GM12878 (cell line): ENCODE data around the gene DHX38.

Experiments used
- HCFC1 ChIP-seq: fragments of 150-350 bp; IDR thresholded peaks from 2 replicates; pipeline ENCODE4 v1.6.1; 2014; ENCODE audit warnings: low read length
- POLR2A ChIP-seq: IDR thresholded peaks from 2 replicates; pipeline ENCODE4 v1.6.1; 2011; ENCODE audit warnings: low read depth, mild to moderate bottlenecking, low read length
- ZNF24 ChIP-seq: fragments of 450-650 bp; IDR thresholded peaks from 2 replicates; pipeline ENCODE4 v1.6.1; 2017; ENCODE audit warnings: antibody characterized with exemption, mild to moderate bottlenecking
- ZSCAN29 ChIP-seq: fragments of 450-650 bp; IDR thresholded peaks from 2 replicates; pipeline ENCODE4 v1.6.1; 2017; ENCODE audit warnings: mild to moderate bottlenecking, moderate library complexity
- TF ChIP-seq, protein P1 (sequence below), 3 experiments: IDR thresholded peaks in 2 of 3; conservative IDR thresholded peaks in 1 of 3; 2 replicates each; pipeline ENCODE4 v1.5.1; 2011; ENCODE audit warnings: low read depth in 3 of 3, low read length in 3 of 3, mild to moderate bottlenecking in 3 of 3, control low read depth in 2 of 3, moderate library complexity in 2 of 3, inconsistent platforms in 1 of 3, mixed read lengths in 1 of 3; ENCODE audit not compliant: control insufficient read depth in 2 of 3, insufficient read depth in 1 of 3; ENCODE audit errors: extremely low read depth in 1 of 3

GRCh38 chr16:72139908-72140307 is 46.3 kb downstream of the DHX38 start:
- TF ChIP-seq POLR2A (no peak), ZNF24 (no peak), HCFC1 (no peak), ZSCAN29 (no peak)
- TF ChIP-seq, protein P1, sequence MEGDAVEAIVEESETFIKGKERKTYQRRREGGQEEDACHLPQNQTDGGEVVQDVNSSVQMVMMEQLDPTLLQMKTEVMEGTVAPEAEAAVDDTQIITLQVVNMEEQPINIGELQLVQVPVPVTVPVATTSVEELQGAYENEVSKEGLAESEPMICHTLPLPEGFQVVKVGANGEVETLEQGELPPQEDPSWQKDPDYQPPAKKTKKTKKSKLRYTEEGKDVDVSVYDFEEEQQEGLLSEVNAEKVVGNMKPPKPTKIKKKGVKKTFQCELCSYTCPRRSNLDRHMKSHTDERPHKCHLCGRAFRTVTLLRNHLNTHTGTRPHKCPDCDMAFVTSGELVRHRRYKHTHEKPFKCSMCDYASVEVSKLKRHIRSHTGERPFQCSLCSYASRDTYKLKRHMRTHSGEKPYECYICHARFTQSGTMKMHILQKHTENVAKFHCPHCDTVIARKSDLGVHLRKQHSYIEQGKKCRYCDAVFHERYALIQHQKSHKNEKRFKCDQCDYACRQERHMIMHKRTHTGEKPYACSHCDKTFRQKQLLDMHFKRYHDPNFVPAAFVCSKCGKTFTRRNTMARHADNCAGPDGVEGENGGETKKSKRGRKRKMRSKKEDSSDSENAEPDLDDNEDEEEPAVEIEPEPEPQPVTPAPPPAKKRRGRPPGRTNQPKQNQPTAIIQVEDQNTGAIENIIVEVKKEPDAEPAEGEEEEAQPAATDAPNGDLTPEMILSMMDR (IDR thresholded peaks at IDR 0.05 in 2 of 3, conservative IDR thresholded peaks at IDR 0.05 in 1 of 3; ENCODE audit: control insufficient read depth in 2 of 3, extremely low read depth in 1 of 3, insufficient read depth in 1 of 3, low read depth in 3 of 3, low read length in 3 of 3): no peak
